HS-27A (cell line): ENCODE data around the gene BAD.
"Not testable (repeated sequence)": the region's sequence is repeated elsewhere in the genome, so short reads cannot be mapped to it uniquely, and the experiment has no call there.

Experiments
- DNase-seq: peaks from one replicate; pipeline ENCODE4 v3.0.0-alpha.2; 2012; ENCODE audit warnings: low read depth, missing footprints

Gene BAD

DNA sequence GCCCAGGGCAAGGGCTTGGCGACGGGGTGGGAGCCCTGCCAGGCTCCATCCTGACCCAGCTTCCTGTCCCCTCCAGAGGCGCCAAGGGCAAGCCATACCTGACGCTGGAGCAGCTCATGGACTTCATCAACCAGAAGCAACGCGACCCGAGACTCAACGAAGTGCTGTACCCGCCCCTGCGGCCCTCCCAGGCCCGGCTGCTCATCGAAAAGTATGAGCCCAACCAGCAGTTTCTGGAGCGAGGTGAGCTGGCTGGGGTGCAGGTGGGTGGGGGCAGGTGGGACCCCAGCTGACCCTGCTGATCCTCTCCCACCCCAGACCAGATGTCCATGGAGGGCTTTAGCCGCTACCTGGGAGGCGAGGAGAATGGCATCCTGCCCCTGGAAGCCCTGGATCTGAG, 28.2 kb downstream of the BAD start:
- DNase-seq, result no peak

DNA sequence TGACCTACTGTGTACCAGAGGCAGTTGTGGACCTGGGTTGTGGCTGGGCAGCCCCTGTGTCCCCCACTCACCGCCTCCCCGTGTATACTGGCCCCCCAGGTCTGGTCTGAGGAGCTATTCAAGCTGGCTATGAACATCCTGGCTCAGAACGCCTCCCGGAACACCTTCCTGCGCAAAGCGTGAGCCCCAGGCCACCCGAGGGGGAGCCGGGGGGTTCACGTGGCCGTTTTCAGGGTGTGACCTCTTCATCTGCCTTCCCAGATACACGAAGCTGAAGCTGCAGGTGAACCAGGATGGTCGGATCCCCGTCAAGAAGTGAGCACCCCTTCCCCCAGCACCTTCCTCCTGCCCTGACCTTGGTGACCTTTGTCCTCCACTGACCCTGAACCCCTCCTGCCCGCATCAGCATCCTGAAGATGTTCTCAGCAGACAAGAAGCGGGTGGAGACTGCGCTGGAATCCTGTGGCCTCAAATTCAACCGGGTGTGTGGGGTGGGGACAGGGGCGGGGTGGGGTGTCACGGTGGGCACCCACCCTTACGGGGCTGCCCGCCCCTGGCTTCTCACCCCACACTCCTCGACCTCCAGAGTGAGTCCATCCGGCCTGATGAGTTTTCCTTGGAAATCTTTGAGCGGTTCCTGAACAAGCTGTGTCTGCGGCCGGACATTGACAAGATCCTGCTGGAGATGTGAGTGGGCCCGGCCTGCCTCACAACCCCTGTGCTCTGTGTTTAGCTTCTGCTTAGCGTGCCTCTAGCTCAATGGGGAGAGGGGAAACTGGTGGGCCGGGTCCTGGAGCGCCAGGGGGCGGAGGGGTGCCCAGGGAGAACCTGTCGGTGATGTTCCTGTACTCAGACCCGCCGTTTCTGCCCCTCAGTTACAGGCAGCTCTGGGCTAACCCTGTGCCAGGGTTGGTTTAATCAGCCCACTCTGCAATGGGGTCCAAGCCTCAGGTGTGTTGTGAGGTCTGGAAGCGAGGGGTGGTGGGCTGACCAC, 29.0 kb downstream of the BAD start:
- no peak for DNase-seq

DNA sequence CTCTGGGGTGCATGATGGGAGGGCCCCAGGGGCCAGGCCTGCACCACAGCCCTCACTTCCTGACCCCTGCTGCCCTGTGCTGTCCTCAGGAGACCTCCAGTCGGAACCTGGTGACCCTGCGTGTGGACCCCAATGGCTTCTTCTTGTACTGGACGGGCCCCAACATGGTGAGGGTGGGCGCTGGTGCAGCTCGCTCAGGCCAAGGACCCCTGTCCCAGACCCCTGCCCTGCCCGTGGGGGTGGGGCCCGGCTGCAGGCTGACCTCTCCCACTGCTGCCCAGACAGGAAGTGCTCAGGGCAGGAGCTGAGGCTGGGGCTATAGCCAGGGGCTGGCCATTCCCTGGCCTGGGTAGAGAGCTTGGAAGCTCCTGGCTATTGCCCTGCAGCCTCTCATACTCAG, 30.1 kb downstream of the BAD start:
- DNase-seq, result no peak

DNA sequence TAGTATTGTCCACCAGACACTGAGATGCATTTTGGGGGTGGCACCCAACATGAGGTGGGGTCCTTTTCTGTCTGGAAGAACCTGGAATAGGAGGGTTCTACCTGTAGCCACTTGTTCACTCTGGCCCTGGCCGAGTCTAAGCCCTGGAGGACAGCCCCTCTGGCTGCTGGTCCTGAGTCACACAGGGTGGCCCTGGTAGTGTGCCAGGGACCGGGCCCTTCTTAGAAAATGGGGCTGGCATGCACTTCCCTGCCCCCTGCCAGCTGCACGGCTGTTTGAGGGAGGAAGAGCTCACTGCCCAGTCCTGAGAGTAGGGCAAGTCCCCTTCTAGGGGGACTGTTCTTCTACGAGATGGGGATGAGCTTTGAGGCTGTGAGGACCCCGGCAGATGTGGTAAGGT, 31.0 kb downstream of the BAD start:
- no peak for DNase-seq

DNA sequence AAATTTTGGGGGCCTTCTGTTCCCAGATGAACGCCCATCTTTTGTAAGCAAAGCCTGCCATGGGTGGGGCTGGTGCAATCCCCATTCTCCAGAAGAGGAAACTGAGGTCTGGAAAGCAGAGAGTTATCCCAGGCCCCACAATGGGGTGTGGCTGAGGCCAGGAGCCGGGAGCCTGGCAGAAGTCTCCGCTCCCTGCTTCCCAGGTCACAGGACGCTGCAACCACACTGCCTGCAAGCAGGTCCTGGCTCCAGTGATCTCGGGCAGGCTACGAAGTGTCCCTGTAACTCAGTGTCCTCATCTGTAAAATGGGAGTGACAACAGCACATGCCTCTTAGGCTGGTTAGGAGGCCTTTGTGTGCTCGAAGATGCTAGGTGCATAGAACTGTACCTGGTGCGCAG, 31.4 kb downstream of the BAD start:
- no peak for DNase-seq

DNA sequence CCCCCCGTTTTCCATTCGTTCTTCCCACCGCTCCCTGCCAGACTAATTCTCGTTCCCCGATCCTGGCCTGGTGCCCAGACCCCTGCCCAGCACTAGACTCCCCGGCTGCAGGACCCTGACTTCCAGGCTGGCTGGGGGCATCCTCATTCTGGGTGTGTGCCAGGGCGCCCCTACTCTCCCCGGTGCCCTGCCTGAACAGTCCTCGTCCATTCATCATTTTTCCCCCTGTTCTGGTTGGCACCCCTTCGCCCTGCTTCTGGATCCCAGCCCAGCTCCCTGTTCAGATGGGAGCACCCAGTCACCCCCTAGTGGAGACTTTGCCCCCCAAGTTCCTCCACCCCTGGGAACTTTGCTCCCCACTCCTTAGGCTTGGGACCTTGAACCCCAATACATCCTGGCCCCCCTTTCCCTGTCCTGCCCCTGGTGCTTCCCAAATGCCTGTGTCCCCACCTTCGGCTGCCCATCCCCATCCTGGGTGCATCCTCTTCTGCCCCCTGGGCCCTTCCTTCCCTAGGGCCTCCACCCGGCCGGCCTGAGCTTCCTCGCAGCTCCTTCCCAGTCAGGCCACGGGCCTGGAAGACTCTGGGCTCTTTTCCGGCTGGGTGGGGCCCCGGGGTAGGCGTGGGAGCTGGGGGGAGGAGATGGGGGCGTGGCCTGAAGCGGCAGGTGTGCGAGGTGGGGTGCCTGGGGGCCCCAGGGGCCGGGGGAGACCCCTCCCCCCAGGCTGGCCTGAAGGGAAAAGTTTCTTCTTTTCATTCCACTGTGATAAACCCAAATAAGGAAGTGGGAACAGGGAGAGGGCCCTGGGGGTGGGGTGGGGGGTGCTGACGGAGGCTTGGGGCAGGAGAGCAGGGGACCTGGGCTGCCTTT, 32.2 kb downstream of the BAD start:
- no peak for DNase-seq

DNA sequence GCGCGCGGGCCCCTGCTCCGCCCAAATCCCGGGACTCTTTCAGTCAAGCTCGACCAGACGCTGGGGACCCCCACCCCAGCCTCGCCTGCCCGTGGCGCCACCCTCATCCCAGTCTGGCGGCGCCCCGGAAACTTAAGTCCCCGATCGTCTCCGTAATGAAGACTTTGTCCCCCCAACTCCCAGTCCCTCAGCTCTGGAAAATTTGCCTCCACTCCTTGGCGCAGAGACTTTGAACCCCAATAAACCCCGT, 32.8 kb downstream of the BAD start:
- DNase-seq, result no peak

DNA sequence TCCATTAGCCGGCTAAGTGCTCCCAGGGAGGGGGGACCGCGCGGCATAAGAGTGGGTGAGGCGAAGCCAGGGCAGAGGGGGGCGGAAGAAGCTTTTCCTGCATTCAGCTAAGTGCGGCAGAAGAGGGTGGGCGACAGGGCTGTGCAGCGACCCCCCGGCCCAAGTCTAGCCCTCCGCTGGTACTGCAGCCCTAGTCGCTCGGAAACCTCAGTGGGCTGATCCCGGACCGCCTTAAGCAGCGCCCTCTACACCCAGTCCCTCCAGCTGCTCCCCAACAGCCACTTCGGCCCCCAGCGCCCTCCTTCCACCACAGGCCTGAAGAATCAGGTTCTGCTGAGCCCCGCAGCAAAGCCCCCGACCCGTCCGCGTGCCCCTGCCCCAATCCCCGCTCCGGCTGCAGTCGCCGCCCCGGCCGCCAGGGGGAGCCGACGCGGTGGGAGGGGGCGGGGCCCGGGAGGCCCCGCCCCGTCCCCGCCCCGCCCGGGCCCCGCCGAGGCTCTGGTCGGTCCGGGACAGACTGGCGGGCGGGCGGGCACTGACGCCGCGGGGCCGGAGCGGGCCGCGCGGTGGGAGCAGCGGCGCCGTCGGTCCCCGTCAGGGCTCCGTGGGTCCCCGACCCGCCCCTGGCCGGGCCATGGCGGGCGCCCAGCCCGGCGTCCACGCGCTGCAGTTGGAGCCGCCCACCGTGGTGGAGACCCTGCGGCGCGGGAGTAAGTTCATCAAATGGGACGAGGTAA, 33.3 kb downstream of the BAD start, which contains the start of gene PLCB3:
TSS of gene PLCB3 (plus strand) at position 515 of the 737 bp plus-strand sequence. CDS start at position 635, 120 bp downstream.
- DNase-seq, result no peak

DNA sequence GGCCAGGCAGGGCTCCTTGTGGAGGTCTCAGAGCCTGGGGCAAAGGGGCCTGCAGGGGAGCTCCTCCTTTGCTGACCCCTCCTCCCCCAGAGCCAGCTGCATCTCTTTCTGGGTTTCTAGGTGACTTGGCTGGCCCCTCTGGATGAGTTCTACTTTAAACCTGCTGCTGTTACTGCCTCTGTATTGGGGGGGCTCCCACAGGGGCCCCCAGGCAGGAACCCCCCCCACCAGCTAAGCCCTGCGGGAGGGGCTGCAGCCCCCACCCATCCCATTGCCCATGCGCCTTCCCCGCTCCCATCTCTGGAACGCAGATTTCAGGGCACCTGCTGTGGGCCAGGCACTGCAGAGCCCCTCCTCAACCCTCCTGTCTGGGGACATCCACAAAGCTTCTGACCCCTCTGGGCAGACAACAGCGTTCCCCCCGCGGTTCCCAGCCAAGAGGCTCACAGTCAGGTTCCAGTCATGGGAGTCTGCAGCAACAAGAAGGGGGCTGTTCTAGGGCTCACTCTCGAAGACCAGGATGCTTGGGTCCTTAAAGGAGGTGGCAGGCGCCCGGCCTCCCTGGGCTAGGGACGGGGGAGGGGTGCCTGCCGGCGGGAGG, 34.0 kb downstream of the BAD start:
- DNase-seq, result no peak

DNA sequence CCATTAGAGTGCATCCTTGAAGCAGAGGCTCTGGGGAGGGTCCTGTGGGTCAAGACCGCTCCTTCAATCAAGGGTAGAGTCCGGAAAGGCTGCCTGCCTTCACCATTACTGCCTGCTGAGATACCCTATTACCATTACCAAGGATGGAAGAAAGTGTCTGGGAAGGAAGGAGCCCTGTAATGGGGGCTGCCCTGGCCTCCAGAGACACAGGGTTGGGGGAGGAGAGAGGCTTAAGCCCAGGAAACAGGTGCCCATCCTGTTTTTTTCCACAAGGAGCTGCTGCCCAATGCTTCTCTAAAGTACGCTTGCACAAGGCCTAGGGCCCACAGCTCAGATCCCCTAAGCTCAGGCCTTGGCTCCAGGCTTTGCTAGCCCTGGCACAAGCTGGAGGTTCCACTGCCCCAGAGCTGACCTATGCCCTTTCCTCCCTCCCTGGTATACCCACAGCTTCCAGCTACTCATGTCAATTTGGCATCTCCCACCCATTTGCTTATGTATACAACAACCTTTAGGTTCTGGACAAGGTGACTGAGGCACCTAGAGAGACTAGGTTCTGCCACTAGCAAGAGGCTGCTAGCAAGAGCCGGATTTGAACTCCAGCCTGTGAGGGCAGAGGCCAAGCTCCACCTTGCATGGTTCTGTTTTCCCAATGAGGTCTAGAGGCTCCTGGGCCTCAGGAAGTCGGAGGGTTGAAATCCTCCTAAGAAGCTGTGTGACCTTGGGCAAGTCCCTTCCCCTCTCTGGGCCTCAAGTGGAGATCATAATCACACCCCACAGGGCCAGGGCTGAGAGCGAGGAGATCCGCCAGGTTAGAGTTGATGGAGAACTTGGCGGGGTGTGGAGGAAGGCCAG, 34.7 kb downstream of the BAD start:
- DNase-seq, result no peak

DNA sequence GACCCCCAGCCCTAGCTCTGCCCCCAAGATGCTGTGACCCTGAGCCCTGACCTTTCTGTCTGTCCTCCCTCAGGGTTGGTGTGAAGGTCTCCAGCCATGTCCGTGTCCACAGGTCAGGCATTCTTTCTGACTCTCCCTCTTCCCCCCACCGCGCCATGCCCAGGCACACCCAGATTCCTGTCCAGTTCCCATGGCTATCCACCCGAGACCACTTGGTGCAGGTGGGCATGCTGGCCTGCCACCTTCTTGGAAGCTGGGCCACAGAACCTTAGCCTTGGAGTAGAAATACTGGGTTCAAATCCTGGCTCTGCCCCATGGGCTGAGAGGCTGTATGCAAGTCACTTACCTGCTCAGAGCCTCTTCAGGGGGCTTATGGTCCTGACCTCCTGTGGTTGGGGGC, 35.4 kb downstream of the BAD start:
- no peak for DNase-seq

DNA sequence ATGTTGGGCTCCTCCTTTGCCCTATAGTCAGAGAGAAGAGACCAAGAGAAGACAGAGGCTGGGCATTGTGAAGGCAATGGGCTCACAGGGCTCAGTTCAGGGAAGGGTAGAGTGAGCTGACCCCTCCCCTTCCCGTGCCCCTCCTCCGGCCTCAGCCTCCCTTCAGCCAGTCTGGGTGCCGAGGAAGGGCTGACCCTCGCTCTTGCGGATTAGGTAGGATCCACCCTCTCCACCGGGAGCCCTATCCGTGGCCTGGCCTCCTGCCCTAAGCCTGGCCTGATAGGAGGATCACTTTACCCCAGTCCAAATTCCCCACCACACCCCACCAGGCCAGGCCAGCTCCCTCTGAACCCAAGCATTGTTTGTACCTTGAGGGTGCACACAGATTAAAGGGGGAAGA, 35.9 kb downstream of the BAD start:
- no peak for DNase-seq

DNA sequence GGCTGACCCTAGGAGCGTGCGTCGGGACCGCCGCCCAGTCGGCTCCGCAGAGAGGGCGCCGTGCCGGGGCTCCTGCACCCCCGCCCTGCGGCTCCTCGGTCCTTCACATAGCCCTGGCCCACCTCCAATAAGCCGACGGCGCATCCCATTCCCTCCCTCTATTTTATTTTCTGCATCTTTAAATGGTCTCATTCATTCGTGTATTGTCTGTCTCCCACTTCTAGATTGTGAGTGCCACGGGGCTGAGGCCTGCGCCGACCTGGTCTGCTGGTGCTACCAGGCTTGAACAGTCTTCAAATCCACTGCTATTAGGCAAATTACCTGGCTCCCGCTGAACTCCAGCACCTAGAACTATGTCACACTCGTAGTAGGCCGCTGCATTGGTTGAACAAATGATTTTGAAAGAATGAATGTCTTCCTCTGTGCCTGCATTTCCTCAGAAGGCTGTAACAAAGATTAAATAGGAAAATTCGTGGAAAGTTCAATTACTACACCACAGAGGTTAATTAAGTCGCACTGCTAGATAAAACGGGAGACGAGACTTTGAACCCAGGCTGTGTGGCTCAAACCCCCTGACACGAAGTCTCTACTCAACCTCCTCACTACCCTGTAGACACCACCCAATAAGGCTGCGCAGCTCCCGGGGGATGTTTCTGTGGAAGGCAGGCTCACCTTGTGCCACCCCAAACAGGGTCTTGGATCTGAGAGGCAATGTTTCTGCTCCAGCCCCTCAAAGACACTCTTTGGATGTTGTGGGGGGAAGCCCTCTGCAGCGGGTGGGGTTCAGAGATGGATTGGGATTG, 36.5 kb downstream of the BAD start:
- DNase-seq, result no peak

DNA sequence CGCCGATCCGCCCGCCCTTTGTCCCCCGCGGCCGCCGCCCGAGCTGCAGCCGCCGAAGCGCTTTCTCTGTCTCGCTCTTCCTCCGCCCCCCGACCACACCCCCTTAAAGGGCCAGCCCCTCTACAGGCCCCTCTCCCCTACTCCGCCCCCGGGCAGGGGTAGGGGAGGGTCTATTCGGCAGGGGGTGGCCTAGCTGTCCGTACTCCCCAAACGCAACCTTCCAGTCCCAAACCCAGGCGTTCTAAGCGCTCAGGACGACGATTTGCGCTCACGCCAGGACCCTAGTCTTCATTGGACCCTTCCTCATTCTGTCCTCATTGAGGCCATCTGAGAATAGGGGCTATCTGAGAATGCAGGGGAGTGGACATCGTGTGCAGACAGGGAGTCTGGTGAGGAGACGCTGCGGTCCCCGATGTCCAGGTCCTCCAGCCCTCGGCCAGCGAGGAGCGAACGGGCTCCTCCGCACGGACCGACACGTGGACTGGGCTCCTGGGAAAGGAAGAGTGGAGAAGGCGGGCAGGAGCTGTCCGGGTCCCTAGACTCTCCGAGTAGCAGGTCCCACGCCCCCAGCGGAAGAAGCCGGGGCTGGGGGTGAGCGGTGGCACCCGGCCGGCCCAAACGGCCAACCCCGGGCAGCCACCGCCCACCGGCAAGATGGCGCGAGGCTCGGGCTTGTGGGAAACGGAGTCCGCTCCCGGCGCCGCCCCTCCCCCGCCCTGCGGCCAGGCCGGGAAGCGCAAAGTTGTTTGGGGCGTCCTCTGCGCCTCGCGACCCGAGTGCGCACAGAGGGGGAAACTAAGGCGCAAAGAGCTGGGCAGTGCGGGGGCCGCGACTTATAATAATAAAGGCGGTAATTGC, 37.4 kb downstream of the BAD start, which contains the start of gene PPP1R14B:
TSS of gene PPP1R14B (minus strand) at position 73 of the 858 bp plus-strand sequence. CDS start 270 bp downstream, outside the sequence.
- DNase-seq, result no peak

DNA sequence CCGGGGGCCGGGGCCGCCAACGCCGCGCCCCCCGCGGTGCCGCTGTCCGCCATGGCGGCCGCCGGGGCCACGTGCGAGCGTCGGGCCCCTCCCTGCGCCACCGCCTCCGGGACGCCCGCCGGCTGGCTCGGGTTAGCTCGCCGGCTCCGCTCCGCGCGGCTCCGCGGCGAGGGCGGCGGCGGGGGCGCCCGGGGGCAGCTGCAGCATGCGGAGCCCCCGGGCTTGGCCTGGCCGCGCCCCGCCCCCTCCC, 37.9 kb downstream of the BAD start:
- not testable (repeated sequence) for DNase-seq

DNA sequence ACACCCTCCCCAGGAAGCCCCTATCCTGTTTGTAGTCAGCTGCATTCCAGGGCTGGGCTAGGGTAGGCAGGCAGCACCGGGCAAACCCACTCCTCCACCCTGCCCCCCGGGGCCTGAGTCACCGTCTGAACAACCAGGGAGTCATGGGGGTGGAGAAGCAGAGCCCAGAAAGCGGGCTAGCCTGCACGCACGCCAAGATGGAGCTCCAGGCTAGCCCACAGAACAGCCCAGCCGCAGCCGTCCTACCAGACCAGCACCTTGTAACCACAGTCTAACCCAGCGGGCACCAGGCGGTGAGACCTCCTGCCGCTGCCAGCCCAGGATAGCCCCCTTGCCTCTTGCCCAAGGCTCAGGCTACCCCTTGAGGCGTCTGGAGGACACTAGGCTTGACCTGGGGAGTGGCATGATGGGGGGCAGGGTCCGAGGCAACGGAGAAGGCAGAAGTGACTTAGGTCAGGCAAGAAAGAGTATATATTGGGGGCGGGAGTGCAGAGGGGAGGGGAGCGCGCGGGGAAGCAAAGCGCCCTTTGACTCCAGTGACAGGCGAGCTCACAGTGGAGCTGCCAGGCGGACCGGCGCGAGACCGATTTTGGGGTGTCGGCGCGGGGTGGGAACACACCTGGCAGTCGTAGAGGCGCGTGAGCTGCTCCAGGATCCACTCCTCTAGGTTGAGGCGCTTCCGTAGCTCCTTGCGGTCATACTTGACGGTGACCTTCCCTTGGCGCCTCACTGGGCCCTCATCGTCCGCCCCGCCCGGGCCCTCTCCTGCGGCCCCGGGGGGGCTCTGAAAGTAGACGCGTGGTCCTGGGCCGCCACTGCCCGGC, 38.5 kb downstream of the BAD start:
- peak; percentile 90 for DNase-seq

DNA sequence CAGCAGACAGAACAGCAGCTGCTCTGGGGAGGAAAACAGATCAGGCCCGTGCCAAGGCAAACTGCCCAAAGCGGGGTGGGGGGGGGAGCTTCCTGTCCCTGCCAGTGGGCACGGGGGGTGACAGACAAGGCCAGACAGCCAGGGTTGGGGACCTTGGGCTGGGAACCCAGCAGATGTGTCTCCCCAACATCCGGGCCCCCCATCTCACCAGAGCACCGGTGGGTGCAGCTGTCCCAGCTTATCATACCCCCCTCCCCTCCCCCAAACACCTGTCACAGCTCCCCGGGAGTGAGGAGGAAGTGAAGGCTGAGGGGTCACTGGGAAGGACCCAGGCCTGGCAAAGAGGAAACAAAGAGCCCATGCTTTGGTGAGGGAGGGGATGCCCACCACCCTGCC, 39.1 kb downstream of the BAD start:
- no peak for DNase-seq

DNA sequence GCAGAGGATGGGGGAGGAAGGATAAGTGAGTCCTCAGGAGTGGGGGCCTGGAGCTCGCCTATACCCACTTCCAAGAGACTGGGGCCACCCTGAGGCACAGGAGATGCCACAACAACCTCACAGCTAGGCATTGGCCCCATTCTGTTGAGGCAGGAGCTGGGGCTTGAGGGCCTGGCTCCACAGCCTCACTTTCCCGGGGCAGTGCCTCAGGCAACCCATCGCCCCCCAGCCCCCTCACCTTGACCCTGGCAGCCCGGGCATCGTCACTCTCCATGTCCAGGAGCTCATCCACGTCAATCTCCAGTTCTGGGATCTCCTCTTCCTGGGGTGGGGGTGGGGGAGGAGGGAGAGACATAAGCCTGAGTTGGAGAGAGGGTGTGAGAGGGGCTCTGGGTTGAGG, 39.5 kb downstream of the BAD start:
- no peak for DNase-seq

DNA sequence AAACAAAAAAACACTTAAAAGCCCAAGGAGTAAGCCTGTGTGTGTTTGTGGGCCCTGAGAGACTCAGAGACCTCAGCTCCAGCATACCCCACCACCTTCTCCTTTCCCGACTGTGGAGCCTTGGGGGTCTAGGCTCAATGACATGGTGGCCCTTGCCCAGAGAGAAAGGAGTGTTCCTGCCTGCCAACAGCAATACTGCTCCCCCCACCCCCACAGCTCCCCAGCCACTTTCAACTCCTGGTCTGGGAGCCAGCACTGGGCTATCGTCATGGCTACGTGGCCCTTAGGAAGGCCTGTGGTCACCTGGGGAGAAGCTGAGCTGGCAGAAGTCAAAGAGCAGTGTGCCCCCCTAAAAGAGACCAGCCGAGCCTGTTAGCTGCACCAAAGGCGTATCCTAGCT, 40.4 kb downstream of the BAD start:
- no peak for DNase-seq
